ENCODE measurements around the gene BEND3.

DNA sequence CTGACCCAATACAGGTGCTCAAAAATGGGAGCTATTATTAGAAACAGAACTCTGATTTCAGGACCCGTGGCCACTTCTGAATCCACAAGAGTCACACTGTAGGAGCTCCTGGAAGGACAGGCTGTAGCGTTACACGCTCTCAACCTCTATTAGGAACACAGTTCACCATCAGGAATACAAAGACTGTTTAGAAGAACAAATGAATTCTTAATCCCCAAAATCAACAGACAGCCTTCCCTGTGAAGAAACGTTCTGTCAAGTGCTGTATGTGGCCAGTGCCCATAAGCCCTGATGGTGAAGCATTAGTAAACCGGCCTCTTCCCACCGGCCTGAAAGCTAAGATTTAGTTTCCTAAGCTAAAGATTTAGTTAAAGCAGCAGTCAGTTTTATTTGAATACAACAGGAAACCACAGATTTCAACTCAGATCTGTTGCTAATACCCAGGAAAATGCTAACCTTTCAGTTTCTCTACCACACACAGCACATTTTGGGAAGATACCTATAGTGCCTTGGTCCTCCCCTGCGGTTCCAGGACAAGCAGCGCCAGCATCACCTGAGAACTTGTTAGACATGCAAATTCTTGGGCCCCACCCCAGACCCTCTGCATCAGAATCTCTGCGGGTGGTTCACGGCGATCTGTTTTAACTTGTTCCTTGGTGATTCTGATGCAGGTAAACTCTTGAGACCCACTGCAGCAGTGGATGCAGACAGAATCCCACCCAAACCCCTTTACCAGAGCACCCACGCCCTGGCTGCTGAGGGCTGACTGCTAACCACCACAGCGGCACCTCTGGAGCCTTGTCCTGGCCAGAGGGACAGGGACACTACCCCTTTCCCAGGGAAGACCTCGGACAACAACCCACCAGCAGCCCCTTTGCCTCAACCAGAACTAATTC, 53.9 kb downstream of the BEND3 start:
- no peak for TF ChIP-seq POLR2A (IDR thresholded peaks at IDR 0.05)
- TF ChIP-seq, protein P1, sequence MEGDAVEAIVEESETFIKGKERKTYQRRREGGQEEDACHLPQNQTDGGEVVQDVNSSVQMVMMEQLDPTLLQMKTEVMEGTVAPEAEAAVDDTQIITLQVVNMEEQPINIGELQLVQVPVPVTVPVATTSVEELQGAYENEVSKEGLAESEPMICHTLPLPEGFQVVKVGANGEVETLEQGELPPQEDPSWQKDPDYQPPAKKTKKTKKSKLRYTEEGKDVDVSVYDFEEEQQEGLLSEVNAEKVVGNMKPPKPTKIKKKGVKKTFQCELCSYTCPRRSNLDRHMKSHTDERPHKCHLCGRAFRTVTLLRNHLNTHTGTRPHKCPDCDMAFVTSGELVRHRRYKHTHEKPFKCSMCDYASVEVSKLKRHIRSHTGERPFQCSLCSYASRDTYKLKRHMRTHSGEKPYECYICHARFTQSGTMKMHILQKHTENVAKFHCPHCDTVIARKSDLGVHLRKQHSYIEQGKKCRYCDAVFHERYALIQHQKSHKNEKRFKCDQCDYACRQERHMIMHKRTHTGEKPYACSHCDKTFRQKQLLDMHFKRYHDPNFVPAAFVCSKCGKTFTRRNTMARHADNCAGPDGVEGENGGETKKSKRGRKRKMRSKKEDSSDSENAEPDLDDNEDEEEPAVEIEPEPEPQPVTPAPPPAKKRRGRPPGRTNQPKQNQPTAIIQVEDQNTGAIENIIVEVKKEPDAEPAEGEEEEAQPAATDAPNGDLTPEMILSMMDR (IDR thresholded peaks at IDR 0.05), result no peak
- no peak for TF ChIP-seq POLR2AphosphoS5 (IDR thresholded peaks at IDR 0.05)
